WERI-Rb-1 (cell line): ENCODE results near the gene RFX1.
"Not testable (repeated sequence)": the region's sequence is repeated elsewhere in the genome, so short reads cannot be mapped to it uniquely, and the experiment has no call there.

Source experiments
- DNase-seq: peaks from one replicate; pipeline ENCODE4 v3.0.0-alpha.2; 2020
- H3K27ac ChIP-seq: fragments of 250-450 bp; sonication (Bioruptor Pico); 2 replicates; pipeline ENCODE4 v1.5.1; 2020; ENCODE audit warnings: mild to moderate bottlenecking, moderate library complexity
- H3K27me3 ChIP-seq: fragments of 250-450 bp; sonication (Bioruptor Pico); 2 replicates; pipeline ENCODE4 v1.5.1; 2021; ENCODE audit warnings: mild to moderate bottlenecking, low read depth, moderate library complexity; ENCODE audit not compliant: insufficient read depth, severe bottlenecking
- H3K36me3 ChIP-seq: fragments of 250-450 bp; sonication (Bioruptor Pico); 2 replicates; pipeline ENCODE4 v1.5.1; 2020; ENCODE audit warnings: mild to moderate bottlenecking, moderate library complexity
- H3K4me3 ChIP-seq: 2 replicates; pipeline ENCODE4 v1.5.1; 2011; ENCODE audit warnings: low read depth, mild to moderate bottlenecking, control low read depth, low read length
- H3K9me3 ChIP-seq: fragments of 250-450 bp; sonication (Bioruptor Pico); 2 replicates; pipeline ENCODE4 v1.5.1; 2021; ENCODE audit warnings: mild to moderate bottlenecking, moderate library complexity; ENCODE audit not compliant: severe bottlenecking
- TF ChIP-seq, protein P1 (sequence below): IDR thresholded peaks from 2 replicates; pipeline ENCODE4 v1.5.1; 2011; ENCODE audit warnings: low read depth, mild to moderate bottlenecking, control low read depth, inconsistent platforms, low read length

The RFX1 gene

GRCh38 chr19:14030997-14031718, 25.0 kb upstream of the RFX1 start:
- Histone ChIP-seq H3K27ac (no peak overlapping the region; the same call in 1 of the 2 replicates), H3K9me3 (no peaks in the 10 kb centered on the region), H3K27me3 (no peaks in the 10 kb centered on the region), H3K4me3 (peak overlapping the region; percentile 84), H3K36me3 (no peaks in the 10 kb centered on the region)
- TF ChIP-seq, protein P1, sequence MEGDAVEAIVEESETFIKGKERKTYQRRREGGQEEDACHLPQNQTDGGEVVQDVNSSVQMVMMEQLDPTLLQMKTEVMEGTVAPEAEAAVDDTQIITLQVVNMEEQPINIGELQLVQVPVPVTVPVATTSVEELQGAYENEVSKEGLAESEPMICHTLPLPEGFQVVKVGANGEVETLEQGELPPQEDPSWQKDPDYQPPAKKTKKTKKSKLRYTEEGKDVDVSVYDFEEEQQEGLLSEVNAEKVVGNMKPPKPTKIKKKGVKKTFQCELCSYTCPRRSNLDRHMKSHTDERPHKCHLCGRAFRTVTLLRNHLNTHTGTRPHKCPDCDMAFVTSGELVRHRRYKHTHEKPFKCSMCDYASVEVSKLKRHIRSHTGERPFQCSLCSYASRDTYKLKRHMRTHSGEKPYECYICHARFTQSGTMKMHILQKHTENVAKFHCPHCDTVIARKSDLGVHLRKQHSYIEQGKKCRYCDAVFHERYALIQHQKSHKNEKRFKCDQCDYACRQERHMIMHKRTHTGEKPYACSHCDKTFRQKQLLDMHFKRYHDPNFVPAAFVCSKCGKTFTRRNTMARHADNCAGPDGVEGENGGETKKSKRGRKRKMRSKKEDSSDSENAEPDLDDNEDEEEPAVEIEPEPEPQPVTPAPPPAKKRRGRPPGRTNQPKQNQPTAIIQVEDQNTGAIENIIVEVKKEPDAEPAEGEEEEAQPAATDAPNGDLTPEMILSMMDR: no peak
- DNase-seq: no peak

DNA sequence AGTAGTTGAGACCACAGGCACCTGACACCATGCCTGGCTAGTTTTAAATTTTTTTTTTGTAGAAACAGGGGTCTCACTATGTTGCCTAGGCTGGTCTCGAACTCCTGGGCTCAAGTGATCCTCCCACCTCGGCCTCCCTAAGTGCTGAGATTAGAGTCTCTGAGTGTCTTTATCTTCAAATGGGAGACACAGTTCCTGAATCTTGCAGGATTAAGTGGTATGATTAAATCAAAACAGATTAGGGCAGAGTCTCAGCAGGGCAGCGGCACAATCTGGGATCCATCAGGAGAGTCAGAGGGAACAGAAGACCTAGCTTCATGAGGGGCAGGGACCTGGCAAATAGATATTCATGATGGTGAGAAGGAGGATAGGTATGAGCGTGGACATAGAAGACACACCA, 22.8 kb upstream of the RFX1 start:
- Histone ChIP-seq H3K4me3 (no peak overlapping the region), H3K27ac (no peak overlapping the region), H3K36me3 (no peaks in the 10 kb centered on the region), H3K27me3 (no peaks in the 10 kb centered on the region), H3K9me3 (no peaks in the 10 kb centered on the region)
- TF ChIP-seq, protein P1: no peak
- DNase-seq: peak; percentile 38

- Histone ChIP-seq H3K27me3 (no peaks in the 10 kb centered on the region), H3K27ac (no peak within 1 kb of the TSS), H3K9me3 (no peaks in the 10 kb centered on the region), H3K36me3 (no peaks in the 10 kb centered on the region), H3K4me3 (no peak within 1 kb of the TSS)
- DNase-seq: no peak
- TF ChIP-seq, protein P1: no peak
These were observed 21.8 kb upstream of the RFX1 start, which contains the start of gene RLN3 for GRCh38 chr19:14027856-14028450. Gene RLN3, plus strand, starts transcription at chr19:14028148. Its CDS starts 57 bp downstream, at chr19:14028205.

- not testable (repeated sequence) for H3K27ac ChIP-seq, H3K36me3 ChIP-seq, H3K27me3 ChIP-seq, DNase-seq, H3K4me3 ChIP-seq, H3K9me3 ChIP-seq
These were observed 20.6 kb upstream of the RFX1 start for GRCh38 chr19:14026652-14027192.

DNA sequence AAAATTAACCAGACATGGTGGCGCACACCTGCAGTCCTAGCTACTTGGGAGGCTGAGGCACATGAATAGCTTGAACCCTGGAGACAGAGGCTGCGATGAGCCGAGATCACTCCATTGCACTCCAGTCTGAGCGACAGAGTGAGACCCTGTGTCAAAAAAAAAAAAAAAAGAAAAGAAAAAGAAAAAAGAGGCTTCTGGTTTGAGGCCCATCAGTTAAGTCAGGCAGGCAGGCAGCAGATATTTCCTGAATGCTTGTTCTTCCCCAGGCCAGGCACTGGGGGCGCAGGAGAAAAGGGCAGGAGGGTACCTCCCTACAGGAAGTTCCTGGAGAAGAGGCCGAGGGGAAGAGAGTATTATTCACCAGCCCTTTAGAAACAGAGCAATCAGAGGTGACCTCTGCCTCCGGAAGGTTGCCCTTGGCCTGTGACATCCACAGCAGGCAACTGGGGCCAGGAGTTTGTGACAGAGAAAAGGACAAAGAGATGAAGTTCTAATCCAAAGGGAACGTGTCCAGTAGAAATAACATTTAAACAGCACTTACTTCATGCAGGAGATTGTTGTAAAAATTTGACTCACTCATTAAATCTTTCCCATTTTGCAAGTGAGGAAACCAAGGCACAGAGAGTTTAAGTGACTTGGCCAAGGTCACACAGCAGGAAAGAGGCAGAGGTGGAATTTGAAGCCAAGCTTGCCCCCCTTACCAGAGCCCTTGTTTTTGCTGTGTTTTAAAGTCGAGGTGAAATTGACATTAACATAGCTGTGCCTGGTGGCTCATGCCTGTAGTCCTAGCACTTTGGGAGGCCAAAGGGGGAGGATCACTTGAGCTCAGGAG, 17.5 kb upstream of the RFX1 start:
- Histone ChIP-seq H3K9me3 (no peaks in the 10 kb centered on the region), H3K36me3 (no peaks in the 10 kb centered on the region), H3K27ac (no peak overlapping the region), H3K27me3 (no peaks in the 10 kb centered on the region), H3K4me3 (no peak overlapping the region)
- peak; percentile 55 for DNase-seq
- TF ChIP-seq, protein P1: no peak

GRCh38 chr19:14022469-14022868, 16.3 kb upstream of the RFX1 start:
- no peaks in the 10 kb centered on the region for H3K9me3 ChIP-seq
- H3K27me3 ChIP-seq: no peaks in the 10 kb centered on the region
- no peak overlapping the region for H3K27ac ChIP-seq
- no peak overlapping the region for H3K4me3 ChIP-seq
- no peak for DNase-seq
- TF ChIP-seq, protein P1: no peak
- no peaks in the 10 kb centered on the region for H3K36me3 ChIP-seq
